ENCODE measurements around the gene NPEPL1. TPM values are rescaled to one million over a fixed set of nuclear protein-coding genes. Genes with fewer than 3 reads are reported as not detected.
"Not testable (repeated sequence)": the region's sequence is repeated elsewhere in the genome, so short reads cannot be mapped to it uniquely, and the experiment has no call there.

The NPEPL1 gene
- total RNA-seq, 1 donor from 2014 or later: 22.9 TPM

DNA sequence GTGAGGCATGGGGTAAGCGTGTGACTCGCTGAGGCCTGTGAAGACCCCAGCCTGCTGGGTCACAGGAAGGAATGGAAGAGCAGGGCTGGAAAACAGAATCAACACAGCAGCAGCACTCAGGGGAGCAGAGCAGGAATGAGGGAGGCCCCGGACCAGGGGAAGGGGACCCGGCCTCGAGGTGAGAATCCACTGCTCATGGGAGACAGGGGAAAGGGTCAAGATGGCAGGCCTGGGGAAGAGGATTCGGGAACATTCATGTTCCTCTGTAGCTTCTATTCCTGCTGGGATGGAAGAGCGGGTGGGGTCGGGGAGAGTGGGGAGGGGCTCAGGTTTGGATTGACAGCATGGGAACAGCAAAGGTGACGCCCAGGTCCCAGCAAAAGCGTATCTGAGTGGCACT, 59.4 kb downstream of the NPEPL1 start:
- intact Hi-C loops (cut with micrococcal nuclease): no loop called here
- Mint-ChIP-seq H3K4me3 (no peak overlapping the region), H3K27me3 (ENCODE audit: insufficient read depth) (peaks cover 20% of the 10 kb centered on the region), H3K9me3 (no peaks in the 10 kb centered on the region), H3K27ac (no peak overlapping the region), H3K36me3 (ENCODE audit: low read depth) (no peaks in the 10 kb centered on the region), H3K4me1 (ENCODE audit: low read depth) (no peaks in the 10 kb centered on the region)
- DNase-seq (ENCODE audit: low spot score): no peak

DNA sequence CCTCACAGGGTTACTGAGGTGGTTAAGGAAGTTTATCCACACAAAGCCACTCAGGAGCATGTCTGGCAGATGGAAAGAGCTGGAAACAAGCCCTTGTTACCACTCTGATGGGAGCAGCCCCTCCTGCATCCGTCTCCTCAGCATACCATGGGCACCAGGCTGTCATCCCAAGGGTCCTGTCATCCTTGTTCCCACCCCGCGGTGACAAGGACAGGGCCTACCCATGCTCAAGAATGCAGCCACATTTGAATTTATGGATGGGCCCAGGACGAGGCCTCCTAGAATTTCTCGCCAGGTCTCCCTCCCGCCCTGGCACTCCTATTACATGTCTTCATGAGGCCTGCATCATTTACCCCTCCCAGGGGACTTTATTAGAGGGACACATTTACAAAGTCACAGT, 60.0 kb downstream of the NPEPL1 start:
- Mint-ChIP-seq H3K4me3 (no peak overlapping the region), H3K27ac (no peak overlapping the region), H3K4me1 (ENCODE audit: low read depth) (no peaks in the 10 kb centered on the region), H3K9me3 (no peaks in the 10 kb centered on the region), H3K27me3 (ENCODE audit: insufficient read depth) (peaks cover 17% of the 10 kb centered on the region), H3K36me3 (ENCODE audit: low read depth) (no peaks in the 10 kb centered on the region)
- intact Hi-C loops (cut with micrococcal nuclease): no loop called here
- no peak for DNase-seq (ENCODE audit: low spot score)

DNA sequence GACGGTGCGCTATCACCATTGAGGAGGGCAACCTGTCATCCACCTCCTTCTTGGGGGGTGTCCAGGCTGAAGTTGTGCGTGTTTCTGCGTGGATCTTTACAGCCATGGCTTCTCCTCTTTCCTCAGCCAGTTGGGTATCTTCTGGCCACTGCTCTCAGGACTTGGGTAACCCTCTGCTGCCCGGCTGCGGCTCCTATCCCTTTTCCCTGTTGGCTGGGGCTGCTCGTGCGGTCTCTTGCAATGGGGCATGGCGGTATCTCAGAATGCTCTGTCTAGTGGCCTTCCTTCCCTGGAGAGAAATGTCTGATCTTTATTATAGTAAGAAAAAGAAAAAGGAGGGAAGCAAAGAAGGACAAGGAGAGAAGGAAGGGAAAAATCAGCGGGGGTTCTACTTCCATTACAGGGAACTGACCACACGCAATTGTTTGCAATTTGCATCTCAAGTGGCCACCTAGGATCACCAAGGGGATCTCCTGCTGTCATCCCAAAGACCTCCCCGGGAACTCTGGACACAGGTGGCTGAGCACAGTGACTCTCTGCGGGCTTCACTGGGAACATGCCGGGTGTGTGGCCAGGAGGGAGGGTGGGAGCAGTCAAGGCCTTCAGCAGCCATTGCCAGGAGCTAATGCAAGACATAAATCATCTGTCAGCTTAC, 60.8 kb downstream of the NPEPL1 start:
- no peaks in the 10 kb centered on the region for H3K4me1 Mint-ChIP-seq (ENCODE audit: low read depth)
- H3K9me3 Mint-ChIP-seq: no peaks in the 10 kb centered on the region
- no peak overlapping the region for H3K27ac Mint-ChIP-seq
- peaks cover 23% of the 10 kb centered on the region for H3K27me3 Mint-ChIP-seq (ENCODE audit: insufficient read depth)
- H3K36me3 Mint-ChIP-seq (ENCODE audit: low read depth): no peaks in the 10 kb centered on the region
- intact Hi-C loops (cut with micrococcal nuclease): no loop called here
- no peak for DNase-seq (ENCODE audit: low spot score)
- H3K4me3 Mint-ChIP-seq: no peak overlapping the region

DNA sequence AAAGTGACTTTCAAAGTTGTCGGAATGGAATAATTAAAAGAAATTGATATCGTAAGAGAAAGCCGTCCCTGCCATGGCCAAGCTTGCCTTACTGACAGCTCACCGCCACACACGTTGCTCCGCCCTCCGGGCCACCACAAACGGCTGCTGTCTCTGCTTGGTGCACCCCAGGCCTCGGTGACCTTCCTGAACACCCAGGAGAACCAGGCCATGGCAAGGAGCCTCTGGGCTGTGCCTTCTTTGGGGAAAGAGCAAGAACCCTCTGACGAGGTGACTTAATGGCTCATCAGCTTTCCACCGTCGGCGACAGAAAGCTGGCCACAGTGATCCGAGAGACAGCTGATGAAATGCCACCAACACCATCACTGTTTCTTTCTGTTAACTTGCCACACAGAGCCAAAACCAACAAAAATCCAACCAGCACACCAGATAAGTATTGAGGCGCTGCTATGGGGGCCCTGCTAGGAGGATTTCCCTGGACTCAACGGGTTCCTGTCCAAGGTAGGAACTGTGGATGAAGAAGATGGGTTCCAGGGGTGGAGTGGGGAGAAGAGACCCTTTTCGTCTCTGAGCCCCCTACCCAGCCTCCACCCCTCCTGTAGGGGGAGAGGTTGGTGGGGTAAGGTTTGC, 61.4 kb downstream of the NPEPL1 start:
- Mint-ChIP-seq H3K4me1 (ENCODE audit: low read depth) (no peaks in the 10 kb centered on the region), H3K27me3 (ENCODE audit: insufficient read depth) (peaks cover 19% of the 10 kb centered on the region), H3K27ac (no peak overlapping the region), H3K9me3 (no peaks in the 10 kb centered on the region), H3K36me3 (ENCODE audit: low read depth) (no peaks in the 10 kb centered on the region), H3K4me3 (no peak overlapping the region)
- intact Hi-C loops (cut with micrococcal nuclease): no loop called here
- no peak for DNase-seq (ENCODE audit: low spot score)

DNA sequence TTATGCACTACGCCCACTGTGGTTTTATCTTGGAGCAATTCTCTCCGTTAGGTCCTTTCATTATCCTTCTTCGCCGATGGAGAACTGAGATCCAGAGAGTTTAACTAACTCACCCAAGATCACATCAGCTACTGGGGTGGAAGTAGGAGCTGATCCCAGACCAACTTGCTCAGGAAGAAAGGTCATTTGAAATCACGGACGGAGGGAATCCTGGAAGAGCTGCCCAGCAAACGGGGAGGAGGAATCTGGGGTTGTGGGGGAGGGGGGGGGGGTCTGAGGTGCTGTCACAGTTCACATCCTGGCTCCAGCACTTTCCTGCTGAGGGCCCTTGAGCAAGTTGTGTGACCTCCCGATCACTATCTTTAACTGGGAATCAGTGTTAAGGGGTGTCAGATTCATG, 62.0 kb downstream of the NPEPL1 start:
- no peaks in the 10 kb centered on the region for H3K9me3 Mint-ChIP-seq
- H3K27ac Mint-ChIP-seq: no peak overlapping the region
- H3K4me1 Mint-ChIP-seq (ENCODE audit: low read depth): no peaks in the 10 kb centered on the region
- DNase-seq (ENCODE audit: low spot score): no peak
- H3K36me3 Mint-ChIP-seq (ENCODE audit: low read depth): no peaks in the 10 kb centered on the region
- peaks cover 19% of the 10 kb centered on the region for H3K27me3 Mint-ChIP-seq (ENCODE audit: insufficient read depth)
- no peak overlapping the region for H3K4me3 Mint-ChIP-seq
- intact Hi-C loops (cut with micrococcal nuclease): no loop called here

DNA sequence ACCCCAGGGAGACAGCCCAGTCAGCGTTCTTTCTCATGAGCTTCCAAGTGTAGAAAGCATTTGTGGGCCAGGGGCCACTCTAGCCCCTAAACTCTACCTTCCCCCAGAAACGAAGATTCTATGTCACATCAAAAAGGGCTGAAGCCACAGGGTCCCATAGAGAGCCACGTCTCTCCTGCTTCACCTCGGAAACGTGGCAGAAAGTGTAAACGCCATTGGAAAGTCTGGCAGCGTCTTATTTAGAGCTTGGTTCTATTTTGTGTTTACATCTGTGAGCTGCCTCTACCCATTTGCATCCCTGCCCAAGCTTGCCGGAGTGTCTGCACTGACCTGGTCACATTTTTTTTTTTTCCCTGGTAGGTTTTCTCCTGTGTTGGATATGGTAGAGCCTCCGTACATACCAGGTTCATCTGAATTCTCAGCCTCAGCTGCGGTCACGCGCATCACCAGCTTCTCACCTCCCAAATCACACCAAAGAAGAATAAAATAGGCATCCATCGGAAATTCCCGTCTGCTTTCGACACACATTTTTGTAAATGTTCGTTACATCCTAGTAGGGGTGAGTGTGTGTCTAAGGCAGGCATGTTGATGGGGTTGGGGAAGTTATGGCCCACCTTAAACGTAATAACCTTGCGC, 62.6 kb downstream of the NPEPL1 start:
- DNase-seq (ENCODE audit: low spot score): no peak
- intact Hi-C loops (cut with micrococcal nuclease): no loop called here
- Mint-ChIP-seq H3K27ac (no peak overlapping the region), H3K9me3 (no peaks in the 10 kb centered on the region), H3K4me1 (ENCODE audit: low read depth) (no peaks in the 10 kb centered on the region), H3K36me3 (ENCODE audit: low read depth) (no peaks in the 10 kb centered on the region), H3K27me3 (ENCODE audit: insufficient read depth) (peaks cover 24% of the 10 kb centered on the region), H3K4me3 (no peak overlapping the region)

DNA sequence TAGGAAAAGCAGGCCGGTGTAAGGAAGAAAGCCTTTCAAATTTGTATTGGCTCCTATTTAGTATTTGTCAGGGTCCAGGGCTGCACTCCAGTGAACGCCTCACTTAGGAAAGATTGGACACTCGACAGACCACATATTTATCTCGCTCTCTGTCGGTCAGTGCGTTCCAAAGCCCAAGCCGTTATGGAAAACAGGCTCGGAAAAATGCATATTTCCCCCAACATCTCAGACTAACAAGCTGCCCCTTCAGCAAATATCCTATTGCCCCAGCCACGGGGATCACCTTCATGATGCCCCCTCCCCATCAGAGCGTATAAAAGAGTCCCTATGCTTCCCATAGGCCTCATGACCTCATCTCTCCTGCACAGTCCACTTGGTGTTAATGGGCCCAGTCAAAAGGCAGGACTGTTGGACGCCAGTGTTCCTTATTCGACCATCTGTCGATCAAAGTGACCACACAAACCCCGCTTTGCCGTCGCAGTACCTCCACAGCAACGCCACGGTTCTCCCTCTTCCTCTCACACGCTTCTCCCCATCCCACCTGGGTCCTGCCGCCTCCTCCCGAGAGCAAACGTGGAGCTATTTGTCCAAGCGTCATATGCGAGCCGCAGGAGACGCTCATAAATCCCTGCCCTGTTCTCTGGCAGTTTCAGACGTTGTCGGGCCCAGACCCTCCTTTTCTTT, 63.3 kb downstream of the NPEPL1 start:
- H3K27ac Mint-ChIP-seq: no peak overlapping the region
- no peaks in the 10 kb centered on the region for H3K9me3 Mint-ChIP-seq
- no peak overlapping the region for H3K4me3 Mint-ChIP-seq
- no peaks in the 10 kb centered on the region for H3K4me1 Mint-ChIP-seq (ENCODE audit: low read depth)
- intact Hi-C loops (cut with micrococcal nuclease): no loop called here
- H3K27me3 Mint-ChIP-seq (ENCODE audit: insufficient read depth): peaks cover 24% of the 10 kb centered on the region
- H3K36me3 Mint-ChIP-seq (ENCODE audit: low read depth): no peaks in the 10 kb centered on the region
- no peak for DNase-seq (ENCODE audit: low spot score)

DNA sequence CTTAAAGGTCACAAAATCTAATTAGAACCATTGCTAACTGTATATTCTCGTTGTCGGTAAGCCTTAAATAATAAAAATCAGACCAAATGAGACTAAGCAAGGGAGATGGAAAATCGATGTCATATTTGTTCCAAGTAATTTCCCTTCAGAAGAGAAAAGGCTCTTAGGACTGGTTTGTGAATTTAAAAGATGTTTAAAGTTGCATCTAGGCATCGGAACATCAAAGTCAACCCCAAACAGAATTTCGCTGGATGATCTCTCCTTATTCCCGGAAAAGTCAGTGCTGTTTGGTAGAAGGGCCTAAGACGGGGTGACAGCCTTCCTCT, 63.8 kb downstream of the NPEPL1 start:
- Mint-ChIP-seq H3K4me3 (no peak overlapping the region), H3K27ac (no peak overlapping the region), H3K9me3 (no peaks in the 10 kb centered on the region), H3K4me1 (ENCODE audit: low read depth) (no peaks in the 10 kb centered on the region), H3K27me3 (ENCODE audit: insufficient read depth) (peaks cover 26% of the 10 kb centered on the region), H3K36me3 (ENCODE audit: low read depth) (no peaks in the 10 kb centered on the region)
- intact Hi-C loops (cut with micrococcal nuclease): no loop called here
- DNase-seq (ENCODE audit: low spot score): no peak

DNA sequence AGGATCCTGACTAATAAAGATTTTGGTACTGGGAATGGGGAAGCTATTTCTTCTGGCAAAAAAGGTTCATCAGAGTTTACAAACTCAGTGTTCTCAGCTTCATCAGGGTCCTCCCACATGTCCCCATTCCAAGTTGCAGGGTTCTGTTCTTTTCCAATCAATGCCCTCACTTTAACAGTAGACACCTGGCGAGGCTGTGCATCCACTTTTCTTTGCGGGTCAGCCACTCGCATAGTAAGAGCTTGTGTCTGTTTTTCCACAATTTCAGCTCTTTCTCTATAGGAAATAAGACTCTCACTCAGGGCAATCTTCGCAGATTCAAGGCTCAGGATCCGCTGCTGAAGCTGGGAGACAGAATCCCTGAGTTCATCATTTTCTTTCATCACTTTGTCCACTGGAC, 65.0 kb downstream of the NPEPL1 start:
- H3K4me3 Mint-ChIP-seq; H3K9me3 Mint-ChIP-seq; DNase-seq (ENCODE audit: low spot score); H3K27ac Mint-ChIP-seq; H3K36me3 Mint-ChIP-seq (ENCODE audit: low read depth); H3K4me1 Mint-ChIP-seq (ENCODE audit: low read depth); intact Hi-C loops (cut with micrococcal nuclease): not testable (repeated sequence)
- peaks cover 23% of the 10 kb centered on the region for H3K27me3 Mint-ChIP-seq (ENCODE audit: insufficient read depth)

DNA sequence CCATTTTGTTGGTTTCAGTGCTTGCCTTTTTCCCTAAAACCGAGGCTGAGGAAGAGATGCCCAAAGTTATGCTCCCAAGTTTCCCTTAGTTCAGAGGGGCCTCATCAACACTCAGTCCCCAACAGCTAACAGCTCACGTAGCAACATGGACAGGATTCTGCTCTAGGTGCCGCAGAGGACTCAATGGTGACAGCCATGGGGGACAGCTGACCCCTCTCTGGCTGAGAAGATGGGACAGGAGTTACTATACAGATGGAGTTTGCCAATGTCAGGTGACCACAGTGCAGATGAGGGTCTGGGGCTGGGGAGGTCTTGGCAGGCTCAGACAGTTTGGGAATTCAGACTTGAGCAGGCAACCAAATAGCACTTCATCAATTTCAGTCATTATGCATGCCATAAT, 67.3 kb downstream of the NPEPL1 start:
- peaks cover 20% of the 10 kb centered on the region for H3K27me3 Mint-ChIP-seq (ENCODE audit: insufficient read depth)
- H3K36me3 Mint-ChIP-seq (ENCODE audit: low read depth): no peaks in the 10 kb centered on the region
- no peaks in the 10 kb centered on the region for H3K9me3 Mint-ChIP-seq
- H3K27ac Mint-ChIP-seq: no peak overlapping the region
- DNase-seq (ENCODE audit: low spot score): no peak
- intact Hi-C loops (cut with micrococcal nuclease): no loop called here
- no peaks in the 10 kb centered on the region for H3K4me1 Mint-ChIP-seq (ENCODE audit: low read depth)
- no peak overlapping the region for H3K4me3 Mint-ChIP-seq

DNA sequence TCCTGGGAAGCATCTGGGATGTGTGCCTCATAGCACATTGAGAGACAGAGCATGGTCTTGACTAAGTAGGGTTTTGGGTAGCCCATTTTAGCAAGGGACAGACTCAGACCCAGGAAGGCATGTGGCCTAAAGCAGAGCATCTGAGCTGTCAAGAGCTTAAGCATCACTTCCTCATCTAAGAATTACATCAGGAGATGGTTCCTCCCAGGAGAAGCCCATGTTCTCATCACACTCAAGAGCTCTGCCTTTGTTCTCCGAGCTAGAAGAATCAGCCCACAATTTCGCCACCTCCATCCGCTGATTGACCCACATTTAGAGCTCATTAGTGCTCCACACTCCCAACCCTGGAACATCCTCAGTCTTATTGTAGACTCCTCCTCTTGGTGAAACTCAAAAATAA, 68.3 kb downstream of the NPEPL1 start:
- Mint-ChIP-seq H3K36me3 (ENCODE audit: low read depth) (no peaks in the 10 kb centered on the region), H3K9me3 (no peaks in the 10 kb centered on the region), H3K27ac (no peak overlapping the region), H3K4me1 (ENCODE audit: low read depth) (no peaks in the 10 kb centered on the region), H3K27me3 (ENCODE audit: insufficient read depth) (peaks cover 20% of the 10 kb centered on the region), H3K4me3 (no peak overlapping the region)
- no peak for DNase-seq (ENCODE audit: low spot score)
- intact Hi-C loops (cut with micrococcal nuclease): no loop called here

DNA sequence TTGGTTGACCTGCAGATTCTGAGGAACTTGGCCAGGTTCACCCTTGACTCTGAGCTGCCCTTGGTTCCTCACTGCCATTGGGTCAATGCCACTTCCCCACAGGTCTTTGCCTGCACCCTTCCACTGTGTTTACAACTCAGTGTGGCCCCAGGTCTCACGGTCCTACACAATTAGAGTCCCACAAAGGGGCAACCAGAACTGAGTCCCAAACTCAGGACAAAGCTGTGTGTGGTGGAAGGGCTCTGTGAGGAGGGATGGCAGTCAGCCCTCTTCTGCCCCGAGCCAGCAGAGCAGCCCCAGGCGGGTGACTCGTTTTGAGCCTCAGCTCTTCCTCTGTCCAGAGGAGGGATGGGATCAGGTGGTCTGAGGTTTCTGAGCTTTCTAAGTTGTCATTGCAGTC, 69.5 kb downstream of the NPEPL1 start:
- no peak overlapping the region for H3K4me3 Mint-ChIP-seq
- no peak for DNase-seq (ENCODE audit: low spot score)
- no peaks in the 10 kb centered on the region for H3K9me3 Mint-ChIP-seq
- H3K4me1 Mint-ChIP-seq (ENCODE audit: low read depth): no peaks in the 10 kb centered on the region
- no peaks in the 10 kb centered on the region for H3K36me3 Mint-ChIP-seq (ENCODE audit: low read depth)
- H3K27ac Mint-ChIP-seq: no peak overlapping the region
- peaks cover 25% of the 10 kb centered on the region for H3K27me3 Mint-ChIP-seq (ENCODE audit: insufficient read depth)
- intact Hi-C loops (cut with micrococcal nuclease): no loop called here

DNA sequence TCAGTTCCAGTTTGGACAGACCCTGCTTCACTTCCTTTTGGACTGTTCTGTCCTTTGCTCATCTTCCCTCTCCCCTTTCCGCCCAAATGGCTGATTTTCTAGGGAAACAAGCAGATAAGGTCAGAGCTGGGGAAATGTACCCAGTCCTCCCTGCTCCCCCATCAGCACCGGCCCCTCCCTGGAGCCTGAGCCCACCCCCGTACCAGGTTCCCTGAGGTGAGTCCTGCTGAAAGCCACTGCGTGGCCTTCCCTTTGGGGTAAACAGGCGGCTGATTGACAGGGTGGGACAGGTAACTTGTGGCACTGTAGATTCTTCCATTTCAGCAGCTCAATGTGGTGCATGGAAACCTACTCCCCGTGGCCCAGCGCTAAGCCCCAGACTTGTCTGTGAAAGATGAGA, 70.5 kb downstream of the NPEPL1 start:
- Mint-ChIP-seq H3K27ac (no peak overlapping the region), H3K36me3 (ENCODE audit: low read depth) (no peaks in the 10 kb centered on the region), H3K4me1 (ENCODE audit: low read depth) (no peaks in the 10 kb centered on the region), H3K4me3 (no peak overlapping the region), H3K27me3 (ENCODE audit: insufficient read depth) (peaks cover 19% of the 10 kb centered on the region), H3K9me3 (no peaks in the 10 kb centered on the region)
- no peak for DNase-seq (ENCODE audit: low spot score)
- intact Hi-C loops (cut with micrococcal nuclease): no loop called here
